ENCODE measurements around the gene DCAF12.
"Not testable (repeated sequence)": the region's sequence is repeated elsewhere in the genome, so short reads cannot be mapped to it uniquely, and the experiment has no call there.

The DCAF12 gene

DNA sequence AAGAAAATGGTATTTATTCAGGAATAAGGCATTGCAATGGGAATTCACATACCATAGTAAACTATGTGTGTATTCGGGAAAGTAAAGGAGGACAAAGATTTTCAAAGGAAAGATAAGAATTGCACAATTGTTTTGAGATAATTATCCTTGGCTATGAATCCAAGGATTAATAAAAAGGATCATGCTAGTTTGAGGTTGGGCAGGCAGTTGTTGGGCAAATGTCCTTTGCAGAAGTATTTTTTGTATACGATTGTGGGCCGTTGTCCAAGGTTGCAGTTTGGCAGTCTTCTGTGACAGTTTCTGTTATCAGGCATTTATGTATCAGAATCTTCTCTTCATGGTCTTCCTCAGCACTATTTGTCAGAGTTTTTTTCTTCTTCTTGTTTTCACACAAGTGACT is 67.2 kb downstream of the DCAF12 start:
- no peak for DNase-seq

DNA sequence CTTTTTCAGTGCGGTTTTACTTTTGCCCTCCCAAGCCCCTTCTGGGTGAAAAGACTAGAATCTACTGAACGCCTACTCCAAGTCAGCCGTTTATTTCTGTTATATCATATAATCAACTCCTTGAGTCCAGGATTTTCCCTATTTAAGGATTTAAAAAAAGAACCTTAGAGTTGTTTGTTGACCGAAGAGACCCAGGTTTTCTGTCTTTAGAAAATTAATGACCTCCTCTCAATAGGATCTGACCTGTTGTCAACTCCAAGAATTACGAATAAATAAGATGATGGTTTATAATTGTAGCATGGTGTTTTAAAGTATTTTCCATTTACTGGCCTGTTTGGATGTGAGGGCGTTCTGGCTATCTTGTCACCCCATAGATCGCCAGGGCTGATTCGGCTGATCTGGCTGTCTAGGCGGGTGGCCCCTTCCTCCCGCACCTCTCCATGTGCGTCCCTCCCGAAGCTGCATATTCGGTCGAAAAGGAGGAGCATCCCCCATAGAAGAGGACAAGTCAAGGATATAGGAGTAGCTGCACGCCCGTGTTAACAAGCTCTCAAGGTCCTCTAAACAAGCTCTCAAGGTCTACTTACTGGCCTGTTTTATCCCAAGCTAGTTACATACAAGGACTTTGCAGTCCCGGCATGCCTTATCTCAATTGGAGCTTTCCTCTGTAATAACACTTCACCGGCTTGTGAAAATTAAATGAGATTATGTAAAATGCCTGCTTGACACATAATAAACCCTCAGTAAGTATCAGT is 76.7 kb downstream of the DCAF12 start:
- no peak for DNase-seq

DNA sequence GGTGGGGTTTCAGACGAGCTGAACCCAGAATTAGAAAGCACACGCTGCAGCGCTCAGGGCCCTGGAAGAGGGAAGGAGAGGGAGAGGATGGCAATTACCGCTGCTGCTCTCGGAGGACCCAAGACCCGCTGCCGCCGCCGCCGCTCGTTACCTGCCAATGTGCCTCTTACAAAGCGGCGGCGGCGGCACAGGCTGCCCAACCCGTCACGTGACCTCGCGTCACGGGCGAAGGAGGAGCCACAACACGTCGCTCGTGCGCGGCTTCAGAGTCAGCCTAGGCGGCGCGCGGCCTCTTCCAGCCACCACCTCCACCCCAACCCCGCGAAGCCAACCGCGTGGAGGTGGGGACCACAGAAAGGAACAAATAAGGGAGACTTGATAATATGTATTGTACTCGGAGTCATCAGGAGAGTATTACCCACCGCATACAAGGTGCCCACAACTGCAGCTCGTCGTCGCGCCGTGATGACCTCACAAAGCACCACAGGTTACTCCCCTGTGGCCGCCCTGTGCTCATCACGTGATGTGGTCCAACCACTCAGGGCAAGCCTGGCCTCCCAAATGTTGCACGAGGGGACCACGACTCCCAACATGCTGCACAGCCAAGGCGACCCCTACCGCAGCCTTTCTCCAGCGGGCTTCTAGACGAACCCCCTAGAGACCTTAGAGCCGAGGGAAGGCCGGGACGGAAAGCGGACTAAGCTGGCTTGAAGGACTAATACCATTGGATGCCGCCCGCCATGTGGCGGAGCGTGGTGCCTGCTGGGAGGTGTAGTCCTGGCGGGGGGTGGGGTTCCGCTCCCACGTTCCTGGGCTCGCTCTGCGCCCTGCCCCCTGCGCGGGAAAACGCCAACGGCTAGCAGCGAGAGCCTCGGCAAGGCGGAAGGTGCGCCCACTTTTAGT is 77.5 kb downstream of the DCAF12 start, which contains the start of gene UBAP2:
TSS of gene UBAP2 (minus strand) at position 161 of the 903 bp plus-strand sequence. CDS start 31,739 bp downstream, outside the sequence.
- peak; percentile 74 for DNase-seq

DNA sequence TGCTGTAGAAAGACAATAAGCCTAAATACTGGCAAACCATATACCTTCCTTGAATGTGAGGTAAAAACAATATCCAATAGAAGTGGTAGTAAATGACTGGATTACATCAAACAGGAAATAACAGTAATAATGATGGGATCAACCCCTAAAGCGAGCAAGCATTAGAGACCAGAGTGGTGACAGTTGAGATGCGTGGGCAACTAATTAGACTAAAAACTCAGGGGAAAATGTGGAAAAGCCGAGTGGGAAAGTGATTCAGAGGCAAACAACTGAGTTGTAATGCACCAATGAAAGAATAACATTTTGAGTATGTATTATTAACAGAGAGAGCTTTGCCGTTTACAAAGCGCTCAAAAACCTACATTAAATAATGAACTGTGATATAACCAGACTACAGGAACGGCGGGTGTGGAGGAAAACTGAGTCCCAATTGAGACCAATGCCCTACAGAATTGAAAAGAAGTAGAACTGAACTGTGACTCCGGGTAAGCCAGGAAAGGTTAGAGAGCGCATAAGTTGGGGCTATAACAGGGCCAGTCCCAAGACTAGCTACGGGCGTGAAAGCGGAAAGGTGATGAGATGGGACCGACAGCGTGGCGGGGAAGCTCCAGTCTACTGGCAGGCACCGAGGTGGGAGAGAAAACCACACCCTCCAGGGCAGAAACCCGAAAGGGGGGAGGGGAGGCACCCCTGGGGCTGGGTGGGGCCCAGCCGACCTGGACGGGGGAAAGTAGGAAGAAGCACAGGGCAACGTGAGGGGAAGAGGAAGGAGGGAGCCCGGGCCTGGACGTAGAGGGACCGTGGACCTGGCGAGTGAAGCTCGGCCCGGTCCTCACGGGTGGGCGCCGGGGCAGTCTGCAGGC is 78.4 kb downstream of the DCAF12 start:
- DNase-seq, result no peak

DNA sequence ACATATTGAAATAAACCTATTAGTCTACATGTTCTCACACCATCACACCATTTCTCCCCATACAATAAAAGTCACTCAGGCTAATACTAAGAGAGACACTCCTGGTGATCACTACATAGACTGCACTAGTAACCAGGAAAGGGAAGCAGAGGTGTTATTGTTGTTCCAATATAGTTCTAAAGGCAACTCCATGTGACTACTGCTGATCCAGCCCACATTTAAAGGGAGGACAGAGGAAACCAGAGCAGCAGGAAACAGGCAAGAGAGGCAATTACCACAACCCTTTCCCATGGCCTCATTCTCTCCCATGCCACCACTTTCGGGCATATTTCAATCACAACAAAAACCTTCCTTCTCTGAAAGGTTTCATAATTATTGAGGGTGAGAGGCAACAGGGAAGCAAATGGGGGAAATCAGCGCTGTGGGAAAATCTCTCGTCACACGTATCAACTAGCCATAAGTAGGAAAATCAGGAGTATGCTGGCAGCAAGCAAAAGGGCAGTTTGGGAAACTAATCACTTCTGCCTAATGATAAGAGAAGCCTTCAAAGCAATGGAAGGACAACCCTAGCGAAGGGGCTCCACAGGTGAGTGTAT is 79.6 kb downstream of the DCAF12 start:
- no peak for DNase-seq

DNA sequence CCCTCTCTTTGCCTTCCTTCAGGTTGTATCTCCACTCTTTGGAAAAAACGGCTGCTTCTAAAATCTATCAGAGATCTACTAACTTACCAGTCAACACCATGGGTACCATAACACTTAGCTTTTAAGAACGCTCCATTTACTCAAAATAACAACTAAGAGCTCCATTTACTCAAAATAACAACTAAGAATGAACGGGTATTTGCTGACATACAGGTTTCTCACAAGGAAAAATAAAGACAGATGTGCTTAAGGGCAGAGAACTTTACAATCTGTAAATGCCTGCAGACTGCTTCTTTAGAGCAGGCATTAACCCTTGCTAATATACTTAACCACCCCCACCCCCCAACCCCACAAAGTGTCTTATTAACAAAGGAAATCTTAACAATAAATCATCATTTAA is 80.6 kb downstream of the DCAF12 start:
- DNase-seq, result no peak

DNA sequence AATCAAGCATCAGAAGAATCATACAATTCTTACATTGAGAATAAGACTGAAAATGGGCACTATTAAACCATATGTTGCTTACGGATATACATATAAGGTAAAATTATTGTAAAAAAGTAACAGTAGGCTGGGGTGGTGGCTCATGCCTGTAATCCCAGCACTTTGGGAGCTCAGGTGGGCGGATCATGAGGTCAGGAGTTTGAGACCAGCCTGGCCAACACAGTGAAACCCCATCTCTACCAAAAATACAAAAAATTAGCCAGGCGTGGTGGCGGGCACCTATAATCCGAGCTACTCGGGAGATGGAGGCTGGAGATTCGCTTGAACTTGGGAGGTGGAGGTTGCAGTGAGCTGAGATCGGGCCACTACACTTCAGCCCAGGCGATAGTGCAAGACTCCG is 84.4 kb downstream of the DCAF12 start:
- not testable (repeated sequence) for DNase-seq

DNA sequence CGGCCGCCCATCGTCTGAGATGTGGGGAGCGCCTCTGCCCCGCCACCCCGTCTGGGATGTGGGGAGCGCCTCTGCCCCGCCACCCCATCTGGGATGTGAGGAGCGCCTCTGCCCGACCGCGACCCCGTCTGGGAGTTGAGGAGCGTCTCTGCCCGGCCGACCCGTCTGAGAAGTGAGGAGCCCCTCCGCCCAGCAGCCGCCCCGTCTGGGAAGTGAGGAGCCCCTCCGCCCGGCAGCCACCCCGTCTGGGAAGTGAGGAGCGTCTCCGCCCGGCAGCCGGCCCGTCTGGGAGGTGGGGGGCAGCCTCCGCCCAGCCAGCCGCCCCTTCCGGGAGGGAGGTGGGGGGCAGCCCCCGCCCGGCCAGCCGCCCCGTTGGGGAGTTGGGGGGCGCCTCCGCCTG is 87.6 kb downstream of the DCAF12 start:
- not testable (repeated sequence) for DNase-seq

DNA sequence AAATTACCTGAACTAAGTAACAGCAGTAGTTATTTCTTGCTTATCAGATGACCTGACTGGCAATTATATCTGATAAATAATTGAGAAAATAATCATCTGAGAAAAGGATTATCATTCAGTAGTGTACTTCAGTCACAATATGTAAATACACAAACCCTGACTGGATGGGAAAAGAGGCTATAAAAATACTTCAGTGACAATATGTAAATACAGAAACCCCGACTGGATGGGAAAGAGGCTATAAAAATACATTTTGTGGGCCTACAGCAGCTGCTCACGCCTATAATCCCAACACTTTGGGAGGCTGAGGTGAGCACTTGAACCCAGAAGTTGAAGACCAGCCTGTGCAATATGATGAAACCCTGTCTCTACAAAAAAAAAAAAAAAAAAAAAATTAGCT is 88.9 kb downstream of the DCAF12 start:
- no peak for DNase-seq

DNA sequence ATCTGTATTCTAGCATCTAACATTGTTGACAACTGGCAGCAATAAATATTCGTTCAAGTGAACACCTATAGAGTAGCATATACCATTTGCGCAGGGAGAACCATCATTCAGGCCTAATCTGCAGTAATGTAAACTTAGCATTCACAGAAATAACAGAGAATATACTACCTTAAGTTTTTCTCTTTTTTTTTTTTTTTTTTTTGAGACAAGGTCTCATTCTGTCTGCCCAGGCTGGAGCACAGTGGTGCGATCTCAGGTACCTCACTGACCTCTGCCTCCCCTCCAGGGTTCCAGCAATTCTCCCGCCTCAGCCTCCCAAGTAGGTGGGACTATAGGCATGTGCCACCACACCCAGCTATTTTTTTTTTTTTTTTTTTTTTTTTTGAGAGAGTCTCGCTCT is 89.9 kb downstream of the DCAF12 start:
- DNase-seq, result no peak
